ENCODE measurements around the gene AP1M1.

The AP1M1 gene

GRCh38 chr19:16234552-16235445, 37.1 kb downstream of the AP1M1 start:
- TF ChIP-seq, protein P1, sequence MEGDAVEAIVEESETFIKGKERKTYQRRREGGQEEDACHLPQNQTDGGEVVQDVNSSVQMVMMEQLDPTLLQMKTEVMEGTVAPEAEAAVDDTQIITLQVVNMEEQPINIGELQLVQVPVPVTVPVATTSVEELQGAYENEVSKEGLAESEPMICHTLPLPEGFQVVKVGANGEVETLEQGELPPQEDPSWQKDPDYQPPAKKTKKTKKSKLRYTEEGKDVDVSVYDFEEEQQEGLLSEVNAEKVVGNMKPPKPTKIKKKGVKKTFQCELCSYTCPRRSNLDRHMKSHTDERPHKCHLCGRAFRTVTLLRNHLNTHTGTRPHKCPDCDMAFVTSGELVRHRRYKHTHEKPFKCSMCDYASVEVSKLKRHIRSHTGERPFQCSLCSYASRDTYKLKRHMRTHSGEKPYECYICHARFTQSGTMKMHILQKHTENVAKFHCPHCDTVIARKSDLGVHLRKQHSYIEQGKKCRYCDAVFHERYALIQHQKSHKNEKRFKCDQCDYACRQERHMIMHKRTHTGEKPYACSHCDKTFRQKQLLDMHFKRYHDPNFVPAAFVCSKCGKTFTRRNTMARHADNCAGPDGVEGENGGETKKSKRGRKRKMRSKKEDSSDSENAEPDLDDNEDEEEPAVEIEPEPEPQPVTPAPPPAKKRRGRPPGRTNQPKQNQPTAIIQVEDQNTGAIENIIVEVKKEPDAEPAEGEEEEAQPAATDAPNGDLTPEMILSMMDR (IDR thresholded peaks at IDR 0.05; ENCODE audit: unreplicated experiment in 3 of 3), result no peak
- H3K4me3 Mint-ChIP-seq, result no peak overlapping the region
- no peaks in the 10 kb centered on the region for H3K9me3 Mint-ChIP-seq
- no peaks in the 10 kb centered on the region for H3K27me3 Mint-ChIP-seq (ENCODE audit: low read depth)
- peaks cover 37% of the 10 kb centered on the region for H3K36me3 Mint-ChIP-seq (ENCODE audit: low read depth)
- no peaks in the 10 kb centered on the region for H3K4me1 Mint-ChIP-seq
- no peak overlapping the region for H3K27ac Mint-ChIP-seq

- H3K27ac Mint-ChIP-seq, result no peak overlapping the region
- TF ChIP-seq, protein P1 (IDR thresholded peaks at IDR 0.05; ENCODE audit: unreplicated experiment in 3 of 3), result no peak
- no peaks in the 10 kb centered on the region for H3K4me1 Mint-ChIP-seq
- peaks cover 30% of the 10 kb centered on the region for H3K36me3 Mint-ChIP-seq (ENCODE audit: low read depth)
- no peaks in the 10 kb centered on the region for H3K9me3 Mint-ChIP-seq
- no peaks in the 10 kb centered on the region for H3K27me3 Mint-ChIP-seq (ENCODE audit: low read depth)
- no peak overlapping the region for H3K4me3 Mint-ChIP-seq
These were observed 38.3 kb downstream of the AP1M1 start for GRCh38 chr19:16235811-16236652.

DNA sequence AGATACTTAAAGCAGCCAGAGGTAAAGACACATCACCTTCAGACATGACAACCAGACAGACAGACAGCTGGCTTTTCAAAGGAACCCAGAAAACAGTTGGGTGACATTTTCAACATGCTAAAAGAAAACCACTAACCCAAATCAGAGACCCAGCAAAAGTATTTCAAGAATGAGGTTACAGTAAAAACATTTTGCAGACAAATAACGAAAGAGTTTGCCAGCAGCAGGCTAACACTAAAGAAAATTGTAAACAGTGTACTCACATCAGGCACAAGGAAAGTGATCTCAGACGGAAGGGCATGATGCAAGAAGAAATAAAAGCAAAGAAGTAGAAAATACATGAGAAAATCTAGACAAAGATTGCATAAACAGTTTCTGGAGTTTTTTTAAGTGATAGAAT, 46.4 kb downstream of the AP1M1 start:
- TF ChIP-seq, protein P1 (IDR thresholded peaks at IDR 0.05; ENCODE audit: unreplicated experiment in 3 of 3), result no peak

DNA sequence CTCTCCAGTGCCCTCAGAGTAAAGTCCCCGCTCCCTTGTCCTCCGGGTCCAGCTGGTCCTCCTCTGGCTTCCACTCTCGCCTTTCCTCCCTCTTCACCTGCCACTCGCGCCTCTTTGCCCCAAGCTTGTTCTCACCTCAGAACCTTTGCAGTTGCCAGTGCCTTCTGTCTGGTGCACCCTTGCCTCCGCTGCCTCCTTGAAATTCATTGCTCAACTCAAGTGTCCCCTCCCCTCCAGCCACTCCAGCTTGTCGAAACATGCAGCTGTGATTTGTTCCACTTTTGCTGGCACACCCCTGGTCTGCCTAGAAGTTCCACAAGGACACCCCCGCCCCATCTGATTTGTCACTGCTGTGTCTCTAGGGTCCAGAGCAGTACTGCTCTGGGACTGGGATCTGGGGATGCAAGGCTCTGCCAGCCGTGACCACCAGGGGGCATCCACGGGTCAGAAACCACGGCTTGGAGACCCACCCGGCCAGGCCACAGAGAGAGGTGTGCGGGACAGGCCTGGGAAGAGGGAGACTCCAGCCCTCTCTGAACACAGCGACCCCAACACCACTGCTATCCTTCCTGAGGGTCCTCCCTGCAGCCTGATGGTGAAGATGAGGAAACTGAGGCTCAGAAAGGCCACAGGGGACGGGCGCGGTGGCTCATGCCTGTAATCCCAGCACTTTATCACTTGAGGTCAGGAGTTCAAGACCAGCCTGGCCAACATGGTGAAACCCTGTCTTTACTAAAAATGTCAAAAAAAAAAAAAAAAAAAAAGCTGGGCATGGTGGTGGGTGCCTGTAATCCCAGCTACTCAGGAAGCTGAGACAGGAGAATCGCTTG, 49.9 kb downstream of the AP1M1 start:
- Mint-ChIP-seq H3K27me3 (ENCODE audit: low read depth) (peaks cover 7% of the 10 kb centered on the region), H3K4me1 (peaks cover 11% of the 10 kb centered on the region), H3K36me3 (ENCODE audit: low read depth) (no peaks in the 10 kb centered on the region), H3K4me3 (no peak overlapping the region), H3K9me3 (no peaks in the 10 kb centered on the region), H3K27ac (peak overlapping the region in 1 of 3 experiments; percentile 10)
- TF ChIP-seq, protein P1 (IDR thresholded peaks at IDR 0.05; ENCODE audit: unreplicated experiment in 3 of 3), result peak; percentile 87 to 93 (median 88)

More for the DNA sequence above, 46.4 kb downstream of the AP1M1 start:
- no peak overlapping the region for H3K4me3 Mint-ChIP-seq
- H3K27ac Mint-ChIP-seq, result no peak overlapping the region
- H3K4me1 Mint-ChIP-seq, result peaks cover 6% of the 10 kb centered on the region
- H3K9me3 Mint-ChIP-seq, result no peaks in the 10 kb centered on the region
- H3K27me3 Mint-ChIP-seq (ENCODE audit: low read depth), result peaks cover 11% of the 10 kb centered on the region
- H3K36me3 Mint-ChIP-seq (ENCODE audit: low read depth), result no peaks in the 10 kb centered on the region

- peaks cover 7% of the 10 kb centered on the region for H3K27me3 Mint-ChIP-seq (ENCODE audit: low read depth)
- TF ChIP-seq, protein P1 (IDR thresholded peaks at IDR 0.05; ENCODE audit: unreplicated experiment in 3 of 3), result no peak
- H3K27ac Mint-ChIP-seq, result no peak overlapping the region
- peaks cover 11% of the 10 kb centered on the region for H3K4me1 Mint-ChIP-seq
- no peaks in the 10 kb centered on the region for H3K36me3 Mint-ChIP-seq (ENCODE audit: low read depth)
- no peak overlapping the region for H3K4me3 Mint-ChIP-seq
- no peaks in the 10 kb centered on the region for H3K9me3 Mint-ChIP-seq
These were observed 50.8 kb downstream of the AP1M1 start for GRCh38 chr19:16248380-16249023.

Data from nephron (organoid).